Measurements from ENCODE around the gene CD40. TPM values are rescaled to one million over a fixed set of nuclear protein-coding genes. Genes with fewer than 3 reads are reported as not detected.

The CD40 gene
- total and polyA plus RNA-seq, 3 donors from 2014 or later = 5.0 to 8.8 (median 5.3) TPM

- Histone ChIP-seq H3K4me1 (no peaks in the 10 kb centered on the region), H3K36me3 (ENCODE audit: low read depth, missing control alignments) (no peaks in the 10 kb centered on the region), H3K27me3 (no peaks in the 10 kb centered on the region), H3K4me3 (no peak overlapping the region), H3K9me3 (no peaks in the 10 kb centered on the region), H3K27ac (no peak overlapping the region)
- TF ChIP-seq POLR2A (IDR thresholded peaks at IDR 0.05) = no peak
- no peak for TF ChIP-seq CTCF (IDR thresholded peaks at IDR 0.05)
- intact Hi-C loops (cut with DNase I; ENCODE audit: low total_unique reads) = no loop called here
- DNase-seq = no peak
- 70 to 72% methylated on average over 5 of the region's 5 CpGs for WGBS, 2 donors
Measured at GRCh38 chr20:46111028-46111835, 6.9 kb upstream of the CD40 start.

- no peak for DNase-seq
- Histone ChIP-seq H3K9me3 (no peaks in the 10 kb centered on the region), H3K4me3 (no peak overlapping the region), H3K27me3 (no peaks in the 10 kb centered on the region), H3K36me3 (ENCODE audit: low read depth, missing control alignments) (no peaks in the 10 kb centered on the region), H3K27ac (no peak overlapping the region), H3K4me1 (no peaks in the 10 kb centered on the region)
- intact Hi-C loops (cut with DNase I; ENCODE audit: low total_unique reads) = no loop called here
- TF ChIP-seq CTCF (IDR thresholded peaks at IDR 0.05) (no peak), POLR2A (IDR thresholded peaks at IDR 0.05) (no peak)
Measured at GRCh38 chr20:46111836-46112212, 6.3 kb upstream of the CD40 start.

GRCh38 chr20:46112430-46113112 is 5.5 kb upstream of the CD40 start:
- TF ChIP-seq CTCF (IDR thresholded peaks at IDR 0.05) (no peak), POLR2A (IDR thresholded peaks at IDR 0.05) (no peak)
- Histone ChIP-seq H3K4me3 (no peak overlapping the region), H3K9me3 (no peaks in the 10 kb centered on the region), H3K4me1 (no peaks in the 10 kb centered on the region), H3K36me3 (ENCODE audit: low read depth, missing control alignments) (no peaks in the 10 kb centered on the region), H3K27me3 (no peaks in the 10 kb centered on the region), H3K27ac (no peak overlapping the region)
- WGBS, 2 donors = 74 to 77% methylated on average over 10 of the region's 10 CpGs
- no peak for DNase-seq
- intact Hi-C loops (cut with DNase I; ENCODE audit: low total_unique reads) = no loop called here

- TF ChIP-seq POLR2A (IDR thresholded peaks at IDR 0.05) (no peak), CTCF (IDR thresholded peaks at IDR 0.05) (no peak)
- Histone ChIP-seq H3K27ac (no peak overlapping the region), H3K4me3 (no peak overlapping the region), H3K9me3 (no peaks in the 10 kb centered on the region), H3K4me1 (no peaks in the 10 kb centered on the region), H3K27me3 (no peaks in the 10 kb centered on the region), H3K36me3 (ENCODE audit: low read depth, missing control alignments) (no peaks in the 10 kb centered on the region)
- 67% methylated on average over 3 of the region's 3 CpGs for WGBS, 2 donors
- DNase-seq = no peak
- intact Hi-C loops (cut with DNase I; ENCODE audit: low total_unique reads) = no loop called here
Measured at GRCh38 chr20:46113113-46113470, 5.0 kb upstream of the CD40 start.

Measured in testis (tissue), 3 donors.